CD4-positive, alpha-beta T cell treated with Interleukin-17A for 1 hour (primary cell): ENCODE data around the gene MB.
"Not testable (repeated sequence)": the region's sequence is repeated elsewhere in the genome, so short reads cannot be mapped to it uniquely, and the experiment has no call there.

Experiments
- DNase-seq: peaks from one replicate; pipeline ENCODE4 v3.0.0-alpha.2; 2020

Gene MB

GRCh38 chr22:35617137-35617755, at the start of gene MB:
MB (minus strand) TSS chr22:35617329; CDS start chr22:35617257, 72 bp downstream.
- no peak for DNase-seq

DNA sequence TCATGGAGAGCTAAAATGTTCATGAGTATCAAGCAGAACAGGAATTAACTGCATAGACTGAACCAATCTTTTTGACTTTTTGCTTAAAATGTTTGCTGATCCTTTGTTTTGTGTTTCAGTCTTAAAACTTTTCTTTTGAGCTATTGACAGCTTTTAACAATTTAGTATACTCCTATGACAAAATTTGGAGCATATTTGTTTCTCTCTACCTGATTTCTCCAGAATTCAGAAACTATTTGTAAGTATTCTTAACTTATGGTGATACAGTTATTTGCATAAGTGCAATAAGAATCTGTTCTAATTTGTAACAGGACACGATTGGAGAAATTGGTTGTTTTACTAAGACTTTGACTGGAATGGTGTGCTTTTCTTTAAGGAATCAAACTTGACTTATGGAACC, 49.6 kb upstream of the MB start:
- not testable (repeated sequence) for DNase-seq

GRCh38 chr22:35664955-35665587, 47.9 kb upstream of the MB start:
- DNase-seq: no peak

DNA sequence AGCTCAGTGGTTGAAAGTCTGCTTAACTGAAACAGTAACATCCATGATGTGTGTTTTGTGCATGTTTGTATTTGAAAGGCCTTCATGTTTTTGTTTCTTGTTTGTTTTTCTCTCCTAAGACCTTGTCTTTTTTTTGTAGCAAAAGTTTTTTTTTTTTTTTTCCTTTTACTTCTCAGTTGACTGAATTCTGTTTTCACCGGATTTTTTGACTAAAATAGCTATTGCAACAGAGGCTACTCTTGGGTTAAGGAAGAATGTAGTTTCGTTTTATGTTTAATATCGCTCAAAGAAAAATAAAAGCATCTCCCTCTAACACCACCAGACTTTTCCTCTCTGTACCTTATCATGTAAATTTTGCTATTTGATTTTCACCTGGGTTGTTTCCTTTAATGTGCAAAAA, 46.2 kb upstream of the MB start:
- no peak for DNase-seq

DNA sequence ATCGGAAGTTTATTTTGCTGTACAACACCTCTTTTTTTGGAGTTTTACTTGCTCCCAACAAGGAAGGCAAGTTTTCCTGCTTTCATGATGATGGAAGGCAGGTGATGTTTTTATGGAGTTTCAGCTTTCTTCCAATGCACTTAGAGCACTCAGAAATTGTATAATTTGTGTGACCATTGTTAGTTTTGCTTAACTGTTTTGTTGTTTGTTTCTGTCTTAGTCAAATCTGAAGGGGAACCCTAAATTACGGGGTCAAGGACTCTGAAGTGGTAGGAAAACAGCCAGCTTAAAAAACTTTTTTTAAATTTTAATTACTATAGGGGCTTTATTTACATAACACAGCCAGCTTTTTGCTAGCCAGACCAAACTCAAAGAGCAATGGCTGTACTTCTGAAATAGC, 45.8 kb upstream of the MB start:
- DNase-seq: no peak

DNA sequence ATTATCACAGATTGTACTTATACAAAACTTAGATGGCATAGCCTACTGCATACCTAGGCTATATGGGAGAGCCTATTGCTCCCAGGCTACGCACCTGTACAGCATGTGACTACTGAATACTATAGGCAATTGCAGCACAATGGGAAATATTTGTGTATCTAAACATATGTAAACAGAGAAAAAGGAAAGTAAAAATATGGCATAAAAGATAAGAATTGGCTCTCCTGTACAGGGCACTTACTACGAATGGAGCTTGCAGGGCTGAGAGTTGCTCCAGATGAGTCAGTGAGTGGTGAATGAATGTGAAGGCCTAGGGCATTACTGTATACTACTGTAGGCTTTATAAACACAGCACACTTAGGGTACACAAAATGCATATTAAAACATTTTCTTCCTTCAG, 44.3 kb upstream of the MB start:
- DNase-seq: no peak

DNA sequence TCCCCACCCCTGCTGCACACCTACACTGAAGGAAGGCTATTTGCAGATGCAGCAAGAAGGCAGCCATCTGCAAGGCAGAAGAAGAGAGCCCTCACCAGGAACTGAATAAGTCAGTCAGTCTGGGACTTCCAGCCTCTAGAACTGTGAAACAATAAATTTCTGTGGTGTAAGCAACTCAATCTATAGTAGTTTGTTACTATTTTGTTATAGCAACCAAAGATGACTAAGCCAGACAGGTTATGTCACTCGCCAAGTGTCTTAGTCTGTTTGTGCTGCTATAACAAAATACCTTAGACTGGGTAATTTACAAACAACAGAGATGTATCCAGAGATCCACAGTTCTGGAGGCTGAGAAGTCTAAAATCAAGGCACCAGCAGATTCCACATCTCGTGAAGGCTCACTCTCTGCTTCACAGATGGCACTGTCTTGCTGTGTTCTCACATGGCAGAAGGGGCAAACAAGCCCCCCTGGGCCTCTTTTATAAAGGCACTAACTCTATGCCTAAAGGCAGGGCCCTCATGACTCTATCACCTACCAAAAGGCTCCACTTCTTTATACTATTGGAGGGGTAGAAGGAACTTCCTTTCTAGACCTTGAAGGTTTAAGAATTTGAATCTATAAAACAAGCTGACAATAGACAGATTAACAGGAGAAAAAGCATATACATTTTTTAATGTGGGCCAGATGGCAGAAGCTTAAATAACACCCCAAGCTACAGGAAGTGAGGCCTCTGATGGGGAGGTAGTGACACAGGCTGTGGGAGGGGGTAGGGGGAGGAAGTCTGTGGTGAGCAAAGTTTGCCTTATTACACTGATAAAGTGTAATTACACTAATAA, 43.4 kb upstream of the MB start:
- DNase-seq: peak; percentile 87

- DNase-seq: no peak
These were observed 40.6 kb upstream of the MB start for GRCh38 chr22:35657571-35658312.

DNA sequence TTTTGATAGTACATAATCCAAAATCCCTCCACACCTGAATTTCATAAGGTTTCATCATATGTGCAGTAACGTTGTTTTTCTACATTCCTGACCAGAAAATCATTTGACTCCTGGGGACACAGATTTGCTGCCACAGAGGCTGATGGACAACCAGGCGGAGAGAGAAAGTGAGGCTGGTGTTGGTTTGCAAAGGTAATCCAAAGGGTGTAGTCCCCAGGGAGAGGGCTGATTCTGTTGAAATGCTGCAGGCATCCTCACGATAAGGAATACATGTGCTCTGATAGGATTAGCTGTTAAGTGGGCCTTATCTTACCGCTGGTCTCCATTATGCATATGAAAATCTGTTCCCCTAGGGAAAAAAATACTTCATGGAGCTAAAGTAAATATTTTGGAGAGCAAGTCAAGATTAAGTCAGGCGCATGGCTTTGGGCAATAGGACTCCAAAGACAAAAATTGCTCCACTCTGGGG, 39.2 kb upstream of the MB start:
- no peak for DNase-seq

- DNase-seq: no peak
These were observed 36.7 kb upstream of the MB start for GRCh38 chr22:35653824-35654223.

DNA sequence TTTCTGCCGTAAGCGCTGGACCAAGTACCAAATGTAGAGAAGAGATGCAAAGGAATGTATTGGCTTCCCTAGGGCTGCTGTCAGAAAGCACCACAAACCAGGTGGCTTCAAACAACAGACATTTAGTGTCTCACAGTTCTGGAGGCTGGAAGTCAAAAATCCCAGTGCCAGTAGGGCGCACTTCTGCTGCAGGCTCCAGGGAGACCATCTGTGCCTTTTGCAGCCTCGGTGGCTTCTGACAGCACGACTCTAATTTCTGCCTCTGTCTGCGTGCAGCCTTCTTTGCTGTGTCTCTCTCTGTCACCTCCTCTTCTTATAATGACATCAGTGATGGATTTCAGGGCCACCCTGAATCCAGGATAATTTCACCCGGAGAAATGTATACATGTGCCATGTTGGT, 34.0 kb upstream of the MB start:
- no peak for DNase-seq

- no peak for DNase-seq
These were observed 32.6 kb upstream of the MB start for GRCh38 chr22:35649636-35650250.

GRCh38 chr22:35649026-35649553, 32.0 kb upstream of the MB start:
- no peak for DNase-seq

- peak; percentile 85 for DNase-seq
These were observed 31.2 kb upstream of the MB start, which contains the start of gene APOL6 for GRCh38 chr22:35648066-35649025. APOL6 (plus strand) TSS chr22:35648446; CDS start chr22:35656426, 7,980 bp downstream.

- no peak for DNase-seq
These were observed 28.5 kb upstream of the MB start for GRCh38 chr22:35645646-35646045.

GRCh38 chr22:35643991-35644390, 26.9 kb upstream of the MB start:
- no peak for DNase-seq

DNA sequence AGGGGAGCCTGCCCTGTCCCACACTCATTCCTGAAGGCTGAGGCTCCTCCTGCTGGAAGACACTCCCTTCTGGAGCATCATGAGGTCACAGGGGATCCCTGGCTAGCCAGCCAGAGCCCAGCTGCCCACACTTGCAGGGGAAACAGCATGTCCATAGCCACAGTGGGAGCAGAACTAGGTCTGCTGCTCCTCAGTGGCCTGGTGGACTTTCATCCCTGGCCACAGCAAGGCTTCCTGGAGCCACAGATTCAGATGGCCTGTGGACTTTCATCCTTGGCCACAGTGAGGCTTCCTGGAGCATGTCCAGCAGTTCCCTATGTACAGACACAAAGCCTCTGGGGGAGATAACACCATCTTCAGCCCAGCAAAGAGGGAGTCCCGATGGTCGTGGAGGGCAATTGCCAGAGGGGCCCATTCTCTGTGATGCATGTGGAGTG, 25.2 kb upstream of the MB start:
- DNase-seq: no peak

DNA sequence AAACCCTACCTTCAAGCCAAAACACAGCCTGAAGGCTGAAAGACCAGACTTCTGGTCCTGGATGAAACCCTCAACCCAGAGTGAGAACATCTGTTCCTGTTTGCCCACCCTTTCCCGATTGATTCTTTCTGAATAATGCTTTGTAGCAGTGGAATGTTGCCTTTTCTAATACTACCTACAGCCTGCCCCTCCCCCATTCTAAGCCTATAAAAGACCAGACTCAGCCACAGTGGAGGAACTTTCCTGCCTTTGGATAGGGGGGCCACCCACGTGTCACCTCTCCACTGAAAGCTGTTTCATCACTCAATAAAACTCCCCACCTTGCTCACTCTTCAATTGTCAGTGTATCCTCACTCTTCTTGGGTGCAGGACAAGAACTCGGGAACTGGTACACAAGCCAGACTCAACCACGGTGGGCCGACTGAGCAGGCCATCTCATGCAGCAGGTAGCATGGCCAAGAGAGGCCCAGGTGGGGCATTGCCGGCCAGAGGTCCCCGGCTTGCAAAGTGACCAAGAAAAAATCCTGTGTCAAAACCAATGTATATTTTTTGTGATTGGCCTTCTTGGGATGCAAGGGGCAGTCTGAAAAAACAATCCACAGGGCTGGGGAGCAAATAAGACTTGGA, 24.5 kb upstream of the MB start:
- no peak for DNase-seq

DNA sequence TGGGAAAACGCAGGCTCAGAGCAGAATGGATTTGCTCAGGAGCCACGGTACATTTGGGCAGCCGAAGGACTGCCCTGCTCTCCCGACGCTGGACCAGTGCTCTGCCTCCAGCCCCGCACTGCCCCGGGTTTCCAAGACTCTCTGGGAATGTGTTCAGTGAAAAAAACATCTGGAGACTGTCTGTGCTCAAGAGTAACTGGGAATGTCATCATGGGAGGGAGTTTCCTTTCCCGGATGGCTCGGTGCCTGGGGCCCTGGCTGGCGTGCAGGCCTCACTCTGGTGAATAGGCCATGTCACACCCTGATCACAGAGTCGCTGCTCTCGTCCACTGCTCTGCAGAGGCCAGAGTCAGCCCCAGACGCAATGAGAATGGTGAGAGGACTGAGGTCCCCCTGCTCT, 21.3 kb upstream of the MB start:
- no peak for DNase-seq

DNA sequence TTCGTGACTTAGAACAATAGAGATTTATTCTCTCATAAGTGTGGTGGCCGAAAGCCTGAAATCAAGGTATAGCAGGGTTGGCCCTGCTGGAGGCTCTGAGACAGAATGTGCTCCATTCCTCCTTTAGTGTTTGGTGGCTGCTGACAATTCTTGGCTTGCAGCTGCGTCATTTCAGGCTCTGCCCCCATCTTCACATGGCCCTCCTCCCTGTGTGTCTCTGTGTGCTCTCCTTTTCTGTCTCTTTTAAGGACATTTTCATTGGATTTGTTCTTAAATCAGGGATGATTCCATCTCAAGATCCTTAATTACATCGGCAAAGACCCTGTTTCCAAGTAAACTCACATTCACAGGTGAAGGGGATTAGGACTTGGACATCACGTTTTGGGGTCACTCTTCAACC, 20.9 kb upstream of the MB start:
- DNase-seq: no peak

DNA sequence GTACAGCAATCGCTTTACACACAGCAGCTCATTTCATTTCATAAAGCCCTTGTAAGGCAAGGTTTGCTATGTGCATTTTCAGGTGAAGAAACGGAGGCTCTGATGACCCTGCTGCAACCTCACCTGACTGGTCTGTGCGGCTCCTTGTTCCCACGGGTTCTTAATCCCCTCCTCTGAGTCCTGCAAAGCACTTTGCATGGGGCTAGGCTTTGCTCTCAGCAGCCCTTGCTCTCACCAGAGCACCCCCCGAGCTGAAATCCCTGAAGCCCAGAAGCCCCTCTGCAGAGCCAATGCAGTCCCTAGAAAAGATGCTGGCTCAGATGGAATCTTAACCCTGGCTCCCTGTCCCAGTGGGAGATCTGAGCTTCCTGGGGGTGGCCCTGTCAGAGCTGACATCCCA, 20.1 kb upstream of the MB start:
- DNase-seq: no peak
